ENCODE results near the gene ZNF415. TPM values are rescaled to one million over a fixed set of nuclear protein-coding genes. Genes with fewer than 3 reads are reported as not detected.
"Not testable (repeated sequence)": the region's sequence is repeated elsewhere in the genome, so short reads cannot be mapped to it uniquely, and the experiment has no call there.

The ZNF415 gene
- total RNA-seq, 1 experiment from 2014 or later: not detected

DNA sequence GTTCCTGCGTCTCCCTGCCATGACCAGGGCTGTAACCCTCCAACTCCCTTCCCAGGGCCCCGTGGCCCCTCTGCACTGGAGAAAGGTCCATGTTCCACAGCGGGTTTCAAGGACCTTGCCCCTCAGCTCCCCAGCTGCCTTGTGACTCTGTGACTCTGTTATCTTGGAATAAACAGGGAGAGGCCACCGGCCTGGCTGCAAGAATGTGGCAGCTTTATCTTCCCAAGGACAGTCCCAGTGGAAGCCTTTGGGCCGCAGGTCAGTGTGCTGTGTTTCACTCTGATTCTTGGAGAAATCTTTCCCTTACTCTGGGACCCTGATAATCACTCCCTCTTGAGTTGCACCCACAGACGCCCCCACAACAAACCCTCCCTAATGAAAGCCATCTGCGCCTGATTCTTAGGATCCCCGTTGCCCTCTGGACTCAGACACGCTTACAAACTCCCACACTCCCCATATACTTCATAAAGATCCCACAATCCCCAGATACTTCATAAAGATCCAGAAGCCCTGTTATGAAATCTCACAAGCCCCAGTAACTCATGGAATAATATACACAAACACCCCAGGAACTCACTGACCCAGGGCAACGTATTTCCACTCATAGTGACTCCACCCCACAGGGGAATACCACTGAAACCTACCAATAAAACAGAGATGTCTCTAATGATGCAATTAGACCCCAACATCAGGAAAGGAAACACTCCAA, 35.6 kb downstream of the ZNF415 start:
- POLR2A ChIA-PET; H3K27ac ChIP-seq (ENCODE audit: low read depth, low read length); RAD21 ChIA-PET (ENCODE audit: low non-redundant PET in 1 of 2, low total read pairs in 2 of 2, uncharacterized antibody in 2 of 2, unreplicated experiment in 2 of 2); H3K4me1 ChIP-seq (ENCODE audit: control insufficient read depth in 1 of 2, insufficient read depth in 2 of 2, low read length in 2 of 2); H3K27me3 ChIP-seq (ENCODE audit: insufficient read depth, low read length); CTCF ChIA-PET; H3K9me3 ChIP-seq (ENCODE audit: control insufficient read depth in 1 of 2, insufficient read depth in 1 of 2, low read depth in 1 of 2, low read length in 2 of 2); H2AFZ ChIP-seq (ENCODE audit: low read depth, low read length, poor library complexity, severe bottlenecking); H3K9ac ChIP-seq (ENCODE audit: low read length); ATAC-seq; H3K4me3 ChIP-seq (replicated peaks in 1 of 2; ENCODE audit: low read depth in 1 of 2, low read length in 2 of 2); intact Hi-C loops (cut with micrococcal nuclease); H3K4me2 ChIP-seq (ENCODE audit: low read length); BruUV-seq (replicated peaks); H3K9me2 ChIP-seq (ENCODE audit: insufficient read depth); DNase-seq (ENCODE audit: low read depth, low spot score); H4K20me1 ChIP-seq (ENCODE audit: insufficient read depth): not testable (repeated sequence)
- Histone ChIP-seq H3K36me3 (ENCODE audit: control insufficient read depth in 1 of 2, insufficient read depth in 2 of 2, low read length in 2 of 2) (peaks cover 0 to 12% of the 10 kb centered on the region in 2 experiments; a peak in 2 of 4 replicates), H3K79me2 (ENCODE audit: insufficient read depth, low read length) (peaks cover 26% of the 10 kb centered on the region)

DNA sequence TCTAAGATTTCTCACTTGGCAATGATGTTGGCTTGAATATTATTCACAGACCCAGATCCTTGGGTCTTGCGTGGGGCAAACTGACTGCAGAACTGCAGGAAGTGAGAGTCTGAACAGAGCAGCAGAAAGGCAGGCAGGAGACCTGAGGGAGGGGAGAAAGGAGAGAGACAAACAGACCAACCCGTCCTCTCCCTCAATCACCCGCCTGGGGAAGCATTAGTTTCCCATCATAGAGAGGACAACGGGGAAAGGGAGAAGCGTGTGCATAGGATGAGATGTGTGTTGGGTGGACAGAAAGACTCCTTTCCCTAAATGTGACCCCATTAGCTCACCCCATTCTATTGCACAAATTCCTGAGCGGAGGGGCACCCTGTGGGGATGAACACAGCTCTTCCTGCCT, 36.1 kb downstream of the ZNF415 start:
- H4K20me1 ChIP-seq (ENCODE audit: insufficient read depth); H3K4me2 ChIP-seq (ENCODE audit: low read length); H3K27ac ChIP-seq (ENCODE audit: low read depth, low read length); H3K4me1 ChIP-seq (ENCODE audit: control insufficient read depth in 1 of 2, insufficient read depth in 2 of 2, low read length in 2 of 2); ATAC-seq; H3K4me3 ChIP-seq (replicated peaks in 1 of 2; ENCODE audit: low read depth in 1 of 2, low read length in 2 of 2); H2AFZ ChIP-seq (ENCODE audit: low read depth, low read length, poor library complexity, severe bottlenecking); H3K9me2 ChIP-seq (ENCODE audit: insufficient read depth); DNase-seq (ENCODE audit: low read depth, low spot score); CTCF ChIA-PET; H3K9me3 ChIP-seq (ENCODE audit: control insufficient read depth in 1 of 2, insufficient read depth in 1 of 2, low read depth in 1 of 2, low read length in 2 of 2); BruUV-seq (replicated peaks); POLR2A ChIA-PET; H3K9ac ChIP-seq (ENCODE audit: low read length); RAD21 ChIA-PET (ENCODE audit: low non-redundant PET in 1 of 2, low total read pairs in 2 of 2, uncharacterized antibody in 2 of 2, unreplicated experiment in 2 of 2); intact Hi-C loops (cut with micrococcal nuclease); H3K27me3 ChIP-seq (ENCODE audit: insufficient read depth, low read length): not testable (repeated sequence)
- Histone ChIP-seq H3K79me2 (ENCODE audit: insufficient read depth, low read length) (peaks cover 20% of the 10 kb centered on the region), H3K36me3 (ENCODE audit: control insufficient read depth in 1 of 2, insufficient read depth in 2 of 2, low read length in 2 of 2) (peaks cover 0 to 15% of the 10 kb centered on the region in 2 experiments; a peak in 2 of 4 replicates)

Measured in HCT116 (cell line).